Transverse colon (tissue), 4 donors: Measurements from ENCODE around the gene MYPN. TPM values are rescaled to one million over a fixed set of nuclear protein-coding genes. Genes with fewer than 3 reads are reported as not detected.

Experiments
- DNase-seq: peaks from one replicate; pipeline ENCODE4 v3.0.0-alpha.2; 2019
- H3K27ac ChIP-seq, 4 donors: fragments of 200-600 bp; sonication (generic); 2 replicates each; pipeline ENCODE4 v1.5.1; 2016 to 2018; ENCODE audit warnings: inconsistent platforms in 4 of 4
- H3K27me3 ChIP-seq: fragments of 200-600 bp; sonication (generic); 2 replicates; pipeline ENCODE4 v1.5.1; 2017; ENCODE audit warnings: inconsistent platforms
- H3K36me3 ChIP-seq, 4 donors: fragments of 200-600 bp; sonication (generic); 2 replicates each; pipeline ENCODE4 v1.5.1; 2017 to 2019; ENCODE audit warnings: inconsistent platforms in 4 of 4
- H3K4me1 ChIP-seq, 4 donors: fragments of 200-600 bp; sonication (generic); 2 replicates each; pipeline ENCODE4 v1.5.1; 2017 to 2020; ENCODE audit warnings: inconsistent platforms in 4 of 4
- H3K4me3 ChIP-seq, 4 donors: fragments of 200-600 bp; sonication (generic); 1 replicate in 1 of 4; 2 replicates in 3 of 4; pipeline versions ENCODE4 v1.5.1 to v1.6.1; 2017 to 2019; ENCODE audit warnings: inconsistent platforms in 4 of 4
- H3K9me3 ChIP-seq, 2 donors: fragments of 200-600 bp; sonication (generic); 2 replicates each; pipeline ENCODE4 v1.5.1; 2017 to 2019; ENCODE audit warnings: inconsistent platforms in 2 of 2
- CTCF ChIP-seq, 5 experiments: fragments of 200-600 bp in 3 of 5; fragments of 450-650 bp in 2 of 5; sonication (generic) in 3 of 5; IDR thresholded peaks; 1 replicate in 2 of 5; 2 replicates in 3 of 5; pipeline ENCODE4 v1.5.1; 2016 to 2017; ENCODE audit warnings: antibody characterized with exemption in 5 of 5, inconsistent platforms in 3 of 5, mild to moderate bottlenecking in 2 of 5, moderate library complexity in 1 of 5
- EP300 ChIP-seq: sonication (generic); formaldehyde crosslinking; IDR thresholded peaks from one replicate; pipeline ENCODE4 v1.6.1; 2017; ENCODE audit warnings: antibody characterized with exemption, low read depth
- POLR2A ChIP-seq: fragments of 450-650 bp; IDR thresholded peaks from one replicate; pipeline ENCODE4 v1.6.1; 2016; ENCODE audit warnings: antibody characterized with exemption, mild to moderate bottlenecking, moderate library complexity
- POLR2AphosphoS5 ChIP-seq, 3 donors: sonication (generic); formaldehyde crosslinking; IDR thresholded peaks; one replicate each; pipeline ENCODE4 v1.6.1; 2016; ENCODE audit warnings: antibody characterized with exemption in 3 of 3
- WGBS, 2 donors: methylation state at CpG; one replicate each; pipeline ENCODE4 v1.1.5; 2018; ENCODE audit warnings: low coverage in 1 of 2; 5-methylcytosine and 5-hydroxymethylcytosine counted together
- in situ Hi-C, 4 donors: fragments of 200-750 bp; cut with MboI; loops; one replicate each; pipeline versions ENCODE4 v1.15.0 to v1.15.1; 2017; ENCODE audit warnings: low sequenced_read_pairs in 3 of 4, low pct_ligation_motif_present in 1 of 4, low pct_unique_long_range_greater_than_20kb in 1 of 4
- intact Hi-C: fragments of 100-400 bp; cut with DNase I; formaldehyde crosslinking; loops from one replicate; pipeline ENCODE4 v1.15.1; 2023; ENCODE audit warnings: low total_unique reads
- total RNA-seq, 4 donors: library from RNA; depleted of rRNA; stranded (reverse); fragments of >200 nt; gene quantifications; one replicate each; pipeline ENCODE4 v1.1.0, GENCODE V29; 2016

Gene MYPN
- total RNA-seq, 4 donors from 2014 or later = 0.27 to 1.5 (median 0.79) TPM; not detected in 1

- no peaks in the 10 kb centered on the region for H3K27me3 ChIP-seq
- TF ChIP-seq POLR2AphosphoS5 (IDR thresholded peaks at IDR 0.05) (no peak), CTCF (IDR thresholded peaks at IDR 0.05) (no peak), POLR2A (no peak), EP300 (no peak)
- H3K9me3 ChIP-seq = no peaks in the 10 kb centered on the region
- WGBS, 2 donors = 94% methylated on average over 6 of the region's 7 CpGs; no CpG with 5 or more reads in 1 of the 2 donors
- no peaks in the 10 kb centered on the region for H3K36me3 ChIP-seq
- in situ Hi-C loops = no loop called here
- H3K4me1 ChIP-seq = no peaks in the 10 kb centered on the region
- H3K4me3 ChIP-seq = no peak overlapping the region
- intact Hi-C loops = no loop called here
- no peak for DNase-seq
- H3K27ac ChIP-seq = no peak overlapping the region
Observed at GRCh38 chr10:68251151-68251550, 141.9 kb downstream of the MYPN start.

GRCh38 chr10:68251625-68252495 is 142.6 kb downstream of the MYPN start:
- no peak for DNase-seq
- intact Hi-C loops = no loop called here
- Histone ChIP-seq H3K27me3 (no peaks in the 10 kb centered on the region), H3K36me3 (no peaks in the 10 kb centered on the region), H3K4me1 (no peaks in the 10 kb centered on the region), H3K27ac (no peak overlapping the region), H3K4me3 (no peak overlapping the region), H3K9me3 (no peaks in the 10 kb centered on the region)
- in situ Hi-C loops = no loop called here
- 85 to 100% methylated on average over 1 to 5 of the region's 5 CpGs for WGBS, 2 donors
- no peak for TF ChIP-seq CTCF (IDR thresholded peaks at IDR 0.05)
- TF ChIP-seq POLR2AphosphoS5 (IDR thresholded peaks at IDR 0.05) = no peak
- TF ChIP-seq POLR2A = no peak
- no peak for TF ChIP-seq EP300

GRCh38 chr10:68253346-68253745 is 144.1 kb downstream of the MYPN start:
- TF ChIP-seq POLR2AphosphoS5 (IDR thresholded peaks at IDR 0.05) (no peak), CTCF (IDR thresholded peaks at IDR 0.05) (no peak), POLR2A (no peak), EP300 (no peak)
- Histone ChIP-seq H3K9me3 (no peaks in the 10 kb centered on the region), H3K4me3 (no peak overlapping the region), H3K4me1 (no peaks in the 10 kb centered on the region), H3K36me3 (no peaks in the 10 kb centered on the region), H3K27me3 (no peaks in the 10 kb centered on the region), H3K27ac (no peak overlapping the region)
- no peak for DNase-seq
- intact Hi-C loops = no loop called here
- in situ Hi-C loops = no loop called here
- WGBS, 2 donors = 40% methylated on average over 1 of the region's 1 CpG; no CpG with 5 or more reads in 1 of the 2 donors

- Histone ChIP-seq H3K4me1 (peaks cover 0 to 6% (median 0%) of the 10 kb centered on the region in 4 donors), H3K4me3 (no peak overlapping the region), H3K36me3 (no peaks in the 10 kb centered on the region), H3K27ac (no peak overlapping the region), H3K27me3 (no peaks in the 10 kb centered on the region), H3K9me3 (peaks cover 0 to 3% of the 10 kb centered on the region in 2 donors)
- in situ Hi-C loops (no loop called here), intact Hi-C loops (loop anchor here (5.0 kb wide), 1 partner anchor 816 kb away; no protein-coding TSS in a partner anchor)
- TF ChIP-seq POLR2AphosphoS5 (IDR thresholded peaks at IDR 0.05) (no peak), EP300 (no peak), CTCF (IDR thresholded peaks at IDR 0.05) (no peak), POLR2A (no peak)
- DNase-seq = peak; percentile 9
- WGBS, 2 donors = 72 to 78% methylated on average over 6 to 7 of the region's 8 CpGs
Observed at GRCh38 chr10:68261132-68261856, 152.0 kb downstream of the MYPN start.
